GM21529 (cell line): ENCODE measurements around the gene PFN1.

Experiments used
- ATAC-seq: cut with Tn5 transposase; IDR thresholded peaks from one replicate; pipeline ENCODE4 v1.9.1; 2021; ENCODE audit not compliant: unreplicated experiment

The PFN1 gene

DNA sequence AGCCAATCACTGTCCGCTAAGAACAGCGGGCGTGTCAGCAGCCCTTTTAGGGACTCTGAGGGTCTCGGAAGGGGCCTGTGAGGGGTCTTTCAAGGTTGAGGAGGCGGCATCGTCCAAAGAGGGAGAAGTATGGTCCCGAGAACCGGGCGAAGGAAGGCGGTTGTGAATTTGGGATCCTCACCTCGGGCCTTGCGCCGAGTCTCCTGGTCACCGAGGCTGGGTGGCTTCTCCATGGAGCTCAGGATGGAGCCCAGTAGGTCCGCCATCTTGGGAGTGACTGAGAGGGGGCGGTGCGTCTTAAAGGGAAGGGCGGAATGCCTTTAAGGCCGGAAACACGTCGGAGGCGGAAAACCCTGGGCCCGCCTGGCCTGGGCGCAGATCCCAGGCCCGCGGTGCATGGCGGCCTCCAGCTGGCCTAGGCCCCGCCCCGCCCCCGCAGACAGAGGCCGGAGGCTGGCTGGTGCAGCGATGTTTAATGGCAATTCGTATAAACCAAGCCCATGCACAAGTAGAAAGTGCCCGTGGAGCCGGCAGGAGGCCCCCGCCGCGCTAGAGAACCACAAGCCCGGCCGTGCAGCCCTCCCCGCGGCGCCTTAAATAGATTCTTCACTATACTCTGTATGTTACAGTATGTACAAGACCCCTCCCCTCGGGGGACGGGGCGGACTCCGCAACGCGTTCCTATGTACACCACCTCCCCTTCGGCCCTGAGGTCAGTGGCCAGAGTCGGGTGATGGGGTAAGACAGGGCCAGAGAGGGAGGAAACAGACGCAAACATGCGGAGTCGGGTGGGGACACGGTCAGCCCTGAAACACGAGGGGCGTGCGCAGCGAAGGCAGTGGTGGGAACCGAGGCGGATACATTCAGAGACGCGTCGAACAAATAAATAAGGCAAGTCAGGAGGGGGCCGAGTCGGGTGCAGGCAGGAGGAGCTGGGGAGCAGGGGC, 19.5 kb upstream of the PFN1 start, which contains the start of gene SPAG7:
TSS of gene SPAG7 (minus strand) at position 279 of the 947 bp plus-strand sequence. CDS start at position 266, 13 bp downstream.
- ATAC-seq = peak; percentile 53

GRCh38 chr17:4966844-4967538, 18.7 kb upstream of the PFN1 start:
- peak; percentile 80 for ATAC-seq

DNA sequence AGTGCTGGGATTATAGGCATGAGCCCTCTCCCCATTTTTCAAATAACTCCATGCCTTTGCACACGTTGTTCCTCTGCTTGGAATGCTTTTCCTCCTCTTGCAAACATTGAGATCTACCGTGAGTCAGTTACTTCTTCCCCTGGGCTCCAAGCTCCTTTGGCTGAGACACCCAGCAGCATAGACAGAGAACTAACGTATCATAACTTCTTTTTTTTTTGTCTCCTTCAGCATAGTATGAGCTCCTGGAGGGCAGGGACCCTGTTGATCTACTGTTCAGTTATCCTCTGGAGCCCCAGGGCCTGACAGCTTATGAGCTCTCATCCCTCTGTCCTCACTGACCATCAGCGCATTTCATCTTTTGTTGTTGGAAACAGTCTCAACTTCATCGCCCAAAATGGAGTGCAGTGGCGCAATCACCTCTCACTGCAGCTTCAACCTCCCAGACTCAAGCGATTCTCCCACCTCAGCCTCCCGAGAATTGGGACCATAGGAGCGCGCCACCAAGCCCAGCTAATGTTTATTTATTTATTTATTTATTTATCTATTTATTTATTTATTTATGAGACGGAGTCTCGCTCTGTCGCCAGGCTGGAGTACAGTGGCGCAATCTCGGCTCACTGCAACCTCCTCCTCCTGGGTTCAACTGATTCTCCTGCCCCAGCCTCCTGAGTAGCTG, 17.1 kb upstream of the PFN1 start:
- no peak for ATAC-seq

DNA sequence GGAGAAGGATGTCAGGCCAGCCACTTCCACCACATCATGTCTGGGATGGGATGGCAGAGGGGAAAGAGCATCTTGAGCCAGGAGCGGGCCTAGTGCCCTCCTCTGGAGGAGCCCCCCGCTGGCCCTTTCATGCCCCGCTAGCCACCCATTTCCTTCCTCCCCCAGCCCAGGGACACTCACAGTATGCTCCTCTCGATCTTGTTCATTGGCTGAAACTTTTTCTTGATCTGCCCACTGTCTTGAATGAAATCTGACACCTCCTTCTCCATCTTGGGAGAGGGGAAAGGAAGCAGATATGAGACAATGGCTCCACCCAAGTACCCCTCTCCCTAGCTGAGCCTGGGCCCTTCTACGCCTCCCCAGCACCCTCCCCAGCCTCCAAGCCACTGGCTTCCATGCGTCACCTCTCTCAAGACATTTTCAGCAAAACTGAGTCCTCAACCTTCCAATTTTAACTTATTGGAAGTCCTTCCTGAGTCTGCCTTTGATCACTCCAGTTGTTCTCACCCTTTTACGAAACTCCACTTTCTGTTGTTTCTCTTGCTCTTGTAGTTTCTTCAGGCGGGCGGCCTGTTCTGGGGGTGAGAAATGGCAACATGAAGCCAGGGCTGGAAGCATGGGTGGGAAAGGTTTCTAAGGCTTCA, 12.1 kb upstream of the PFN1 start:
- ATAC-seq = no peak

DNA sequence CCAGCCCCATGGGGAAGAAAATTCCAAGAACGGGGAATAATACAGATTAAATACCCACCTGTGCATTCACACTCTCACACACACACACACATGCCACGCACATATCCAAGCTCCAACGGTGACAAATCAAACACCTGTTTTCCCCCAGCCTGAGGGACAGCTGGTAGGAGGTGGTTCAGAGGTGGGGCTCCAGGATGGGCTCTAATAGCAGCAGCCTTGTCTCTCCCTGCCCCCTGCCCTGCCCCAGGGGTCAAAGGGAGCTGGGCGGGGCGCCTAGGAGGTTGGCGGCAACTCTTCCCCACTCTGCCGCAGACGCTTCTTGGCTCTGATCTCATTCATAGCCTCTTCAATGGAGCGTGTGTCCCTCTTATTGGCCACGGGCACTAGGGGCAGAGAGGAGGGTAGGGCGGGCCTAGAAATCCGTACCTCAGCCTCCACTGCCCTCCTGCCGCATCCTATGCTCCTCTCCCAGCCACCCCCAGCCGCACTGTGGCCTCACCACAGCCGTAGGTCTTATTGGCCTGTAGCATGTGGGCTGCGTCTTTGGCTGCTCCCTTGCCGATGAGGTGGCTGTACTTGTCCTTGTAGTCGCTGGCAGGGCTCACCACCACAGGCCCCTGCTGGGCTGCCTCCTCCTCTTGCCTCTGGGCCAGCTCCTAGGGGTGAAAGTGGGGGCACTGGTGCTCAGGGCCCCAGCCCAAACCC, 11.1 kb upstream of the PFN1 start:
- no peak for ATAC-seq

DNA sequence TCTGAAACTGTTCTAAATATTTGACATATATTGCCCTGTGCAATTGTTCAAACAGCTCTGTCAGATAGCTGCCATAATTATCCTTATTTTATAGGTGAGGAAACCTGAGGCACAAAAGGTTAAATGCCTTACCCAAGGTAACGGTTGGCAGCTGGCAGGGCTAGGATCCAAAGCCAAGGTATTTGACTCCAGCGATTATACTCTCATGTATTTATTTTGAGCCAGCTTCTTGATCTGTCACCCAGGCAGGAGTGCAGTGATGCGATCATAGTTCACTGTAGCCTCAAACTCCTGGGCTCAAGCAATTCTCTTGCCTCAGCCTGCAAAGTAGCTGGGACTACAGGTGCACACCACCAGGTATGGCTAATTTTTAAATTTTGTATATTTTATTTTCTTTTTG, 9.8 kb upstream of the PFN1 start:
- ATAC-seq = no peak

DNA sequence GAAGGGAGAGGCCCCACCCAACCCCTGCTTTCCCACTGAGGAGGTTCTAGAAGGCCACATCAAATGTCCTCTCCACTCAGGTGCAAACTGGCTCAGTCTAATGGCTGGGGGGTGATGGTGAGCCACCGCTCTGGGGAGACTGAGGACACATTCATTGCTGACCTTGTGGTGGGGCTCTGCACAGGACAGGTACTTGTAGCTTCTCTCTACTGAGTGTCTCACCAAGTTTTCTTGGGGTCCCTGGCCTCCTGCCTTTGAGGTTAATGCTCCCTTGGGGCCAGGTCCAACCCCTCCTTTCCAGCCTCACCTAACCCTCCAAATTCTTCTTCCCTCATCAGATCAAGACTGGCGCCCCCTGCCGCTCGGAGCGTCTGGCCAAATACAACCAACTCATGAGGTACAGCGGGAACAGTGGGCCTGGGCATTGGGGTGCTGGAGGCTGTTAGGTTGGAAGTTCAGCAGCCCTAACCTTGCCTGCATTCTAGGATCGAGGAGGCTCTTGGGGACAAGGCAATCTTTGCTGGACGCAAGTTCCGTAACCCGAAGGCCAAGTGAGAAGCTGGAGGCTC, 8.2 kb upstream of the PFN1 start:
- ATAC-seq = no peak

GRCh38 chr17:4955091-4955490, 6.8 kb upstream of the PFN1 start:
- no peak for ATAC-seq

GRCh38 chr17:4953451-4953961, 5.2 kb upstream of the PFN1 start:
- ATAC-seq = no peak

GRCh38 chr17:4951486-4951885, 3.2 kb upstream of the PFN1 start:
- no peak for ATAC-seq

DNA sequence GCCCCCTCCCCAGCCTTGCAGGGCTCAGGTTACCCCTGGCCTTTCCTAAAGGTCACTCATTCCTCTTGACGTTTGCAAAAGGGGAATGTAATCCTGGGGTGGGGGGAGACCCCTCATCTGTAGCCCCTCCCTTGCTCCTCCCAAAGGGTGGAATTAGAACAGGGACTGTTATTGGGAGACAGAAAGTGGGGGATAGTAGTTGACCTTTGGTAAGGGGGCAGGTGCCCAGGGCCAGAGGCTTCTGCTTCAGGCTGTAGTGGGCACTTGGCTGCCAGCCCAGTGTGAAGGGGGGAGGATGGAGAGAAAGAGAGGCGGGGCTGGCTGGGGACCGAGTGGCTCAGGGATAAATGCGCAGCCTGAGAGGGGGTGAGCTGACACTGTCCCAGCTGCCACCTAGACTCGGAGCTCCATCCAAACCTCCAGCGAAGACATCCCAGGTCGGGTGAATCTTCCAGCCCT, 2.4 kb upstream of the PFN1 start, which contains the start of gene ENO3:
TSS of gene ENO3 (plus strand) at position 374 of the 459 bp plus-strand sequence. CDS start 711 bp downstream, outside the sequence.
- no peak for ATAC-seq

DNA sequence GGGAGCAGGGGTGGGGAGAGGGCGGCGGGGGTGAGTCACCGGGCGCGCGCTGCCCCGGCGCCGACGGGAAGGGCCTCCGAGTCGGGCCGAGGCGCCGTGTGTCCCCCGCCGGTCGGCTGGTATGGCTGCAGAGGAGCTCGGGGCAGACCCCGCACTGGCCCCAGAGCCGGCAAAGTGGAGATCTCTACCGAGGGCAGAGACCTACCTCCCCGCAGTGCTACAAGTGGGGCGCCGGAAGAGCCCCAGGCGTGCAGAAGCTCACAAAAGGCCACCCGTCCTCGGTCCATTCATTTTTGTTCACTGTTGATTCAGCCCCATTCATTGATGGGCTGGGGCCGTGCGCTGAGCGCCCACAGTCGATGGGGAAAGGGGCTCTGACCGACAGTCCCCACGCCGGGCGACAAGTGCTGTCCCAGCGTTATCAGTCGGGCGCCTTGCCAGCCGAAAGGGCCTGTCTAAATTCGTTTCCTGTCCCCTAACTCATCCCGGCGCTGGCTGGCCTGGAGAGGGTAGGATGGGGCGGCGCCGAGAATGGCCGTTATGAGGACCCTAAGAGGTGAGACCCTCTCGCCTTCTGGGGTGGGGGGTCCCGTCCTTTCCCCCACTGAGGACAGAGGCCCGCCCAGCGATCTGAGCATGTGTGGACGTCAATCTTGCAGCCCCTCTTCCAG, 1.9 kb upstream of the PFN1 start:
- no peak for ATAC-seq

DNA sequence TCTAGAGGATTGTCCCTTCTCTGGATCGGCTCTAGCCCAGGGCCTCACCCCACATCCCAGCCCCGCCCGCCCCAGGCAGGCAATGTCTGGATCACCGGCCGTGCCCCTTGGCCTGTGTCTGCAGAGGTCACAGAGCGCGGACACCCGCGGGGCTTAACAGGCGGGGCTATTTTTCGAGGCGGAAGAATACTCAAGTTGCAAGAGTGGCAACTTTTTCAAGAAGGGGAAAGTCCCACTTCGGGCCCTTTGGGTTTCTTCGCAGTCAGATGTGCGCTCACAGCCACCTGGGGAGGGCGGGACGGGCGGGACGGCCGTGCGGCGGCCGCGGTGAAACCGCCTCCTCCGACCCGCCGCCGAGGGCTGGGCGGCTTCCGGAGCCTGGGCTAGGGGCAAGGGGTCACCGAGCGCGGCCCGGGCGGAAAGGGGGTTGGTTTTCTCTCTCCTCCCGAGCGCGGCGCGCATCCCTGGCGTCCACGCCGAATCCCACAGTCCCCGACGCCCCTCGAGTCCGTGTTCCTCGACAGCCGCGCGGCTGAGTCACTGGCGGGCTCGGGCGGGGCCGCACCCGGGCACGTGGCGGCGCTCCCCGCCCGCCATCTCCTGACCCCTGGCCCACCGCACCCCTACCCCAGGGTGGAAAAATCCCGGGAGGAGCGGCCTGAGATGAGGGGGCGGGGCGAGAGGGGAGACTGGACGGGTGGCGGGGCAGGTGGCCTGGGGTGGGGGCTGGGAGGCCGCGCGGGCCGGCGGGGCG, 1.2 kb upstream of the PFN1 start:
- no peak for ATAC-seq

- ATAC-seq = peak; percentile 30
These were observed 596 bp upstream of the PFN1 start for GRCh38 chr17:4948931-4949320.

DNA sequence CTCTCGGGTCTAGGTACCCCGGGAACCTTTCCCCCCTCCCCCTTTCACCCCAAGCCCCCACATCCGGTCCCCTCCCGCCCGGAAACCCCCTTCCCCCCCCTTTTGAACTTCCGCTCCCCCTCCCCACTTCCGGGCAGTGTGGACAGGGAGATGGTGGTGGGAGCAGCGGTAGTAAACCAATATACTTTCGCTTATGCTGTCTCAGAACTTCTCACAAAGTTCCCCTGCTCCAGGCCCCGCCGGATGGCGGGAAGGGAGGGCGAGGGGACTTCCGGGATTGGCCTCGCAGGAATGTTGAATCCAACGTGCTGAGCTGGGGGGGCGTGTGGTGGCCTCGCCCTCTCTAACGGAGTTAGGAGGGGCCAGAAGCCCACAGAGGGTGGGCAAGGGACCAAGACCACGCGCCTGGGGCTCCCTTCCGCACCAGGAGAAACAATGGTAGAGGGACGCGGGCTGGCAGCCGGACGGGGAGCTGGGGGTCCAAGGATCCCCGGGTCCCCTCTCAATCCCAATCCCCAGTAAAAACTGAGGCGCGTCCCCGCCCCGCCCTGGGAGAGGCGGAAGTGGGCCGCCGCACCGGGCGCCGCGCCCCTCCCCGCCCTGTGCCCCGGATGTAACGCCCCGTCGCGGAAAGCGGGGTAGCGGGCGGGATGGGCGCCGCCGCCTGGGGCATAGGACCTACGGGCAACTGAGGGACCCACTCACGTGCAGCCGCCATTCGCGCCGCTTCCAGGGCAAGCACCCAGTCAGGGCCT, 742 bp downstream of the PFN1 start:
- no peak for ATAC-seq

DNA sequence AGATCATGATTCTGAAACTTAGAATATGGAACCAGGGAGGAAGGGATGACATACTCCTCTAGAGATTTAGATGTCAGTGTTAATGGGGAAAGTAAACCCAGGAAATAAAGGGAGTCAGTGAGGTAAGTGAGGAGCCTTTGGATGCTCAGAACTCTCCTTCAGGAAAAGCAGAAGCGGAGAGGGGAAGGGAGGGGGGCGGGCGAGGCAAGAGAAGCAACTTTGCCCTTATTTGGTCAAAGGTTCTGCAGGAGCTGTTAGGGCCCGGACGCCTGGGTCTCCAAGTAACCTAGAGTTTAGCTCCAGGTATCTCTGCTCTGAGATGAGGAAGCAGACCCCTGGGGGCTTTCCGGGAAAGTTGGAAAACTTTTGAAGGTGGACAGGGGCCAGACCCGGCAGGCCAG, 1.3 kb downstream of the PFN1 start:
- ATAC-seq = no peak

DNA sequence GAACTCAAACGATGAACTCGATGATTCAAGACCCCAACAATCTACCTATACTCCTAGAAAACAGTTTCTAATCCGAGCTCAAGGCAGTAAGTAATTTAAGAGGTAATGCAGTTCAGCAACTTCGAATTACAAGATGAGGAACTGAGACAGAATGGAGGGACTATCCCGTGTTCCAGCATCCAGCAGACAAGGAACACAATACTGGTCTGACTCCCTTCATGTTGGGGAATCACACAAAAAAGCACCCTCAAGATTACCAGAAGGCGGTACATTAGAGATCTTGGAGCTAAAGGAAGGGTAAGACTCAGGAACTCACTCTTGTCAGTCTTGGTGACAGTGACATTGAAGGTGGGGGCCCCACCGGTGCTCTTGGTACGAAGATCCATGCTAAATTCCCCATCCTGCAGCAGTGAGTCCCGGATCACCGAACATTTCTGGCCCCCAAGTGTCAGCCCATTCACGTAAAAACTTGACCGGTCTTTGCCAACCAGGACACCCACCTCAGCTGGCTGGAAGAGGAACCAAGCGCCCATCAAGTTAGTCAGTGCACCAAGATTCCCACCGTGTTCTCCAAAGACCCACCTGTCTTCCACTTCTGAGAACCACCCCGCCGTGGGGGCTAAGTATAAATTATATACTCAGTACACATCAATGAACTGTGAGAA, 1.9 kb downstream of the PFN1 start:
- no peak for ATAC-seq
